ENCODE results near the gene LRG1. TPM values are rescaled to one million over a fixed set of nuclear protein-coding genes. Genes with fewer than 3 reads are reported as not detected.

LRG1 gene
- total and polyA plus RNA-seq, 9 of the 15 experiments (the other 6 are each of a cell fraction or from before 2014, with no cell fraction given) = 1.5 to 11.9 (median 8.7) TPM

DNA sequence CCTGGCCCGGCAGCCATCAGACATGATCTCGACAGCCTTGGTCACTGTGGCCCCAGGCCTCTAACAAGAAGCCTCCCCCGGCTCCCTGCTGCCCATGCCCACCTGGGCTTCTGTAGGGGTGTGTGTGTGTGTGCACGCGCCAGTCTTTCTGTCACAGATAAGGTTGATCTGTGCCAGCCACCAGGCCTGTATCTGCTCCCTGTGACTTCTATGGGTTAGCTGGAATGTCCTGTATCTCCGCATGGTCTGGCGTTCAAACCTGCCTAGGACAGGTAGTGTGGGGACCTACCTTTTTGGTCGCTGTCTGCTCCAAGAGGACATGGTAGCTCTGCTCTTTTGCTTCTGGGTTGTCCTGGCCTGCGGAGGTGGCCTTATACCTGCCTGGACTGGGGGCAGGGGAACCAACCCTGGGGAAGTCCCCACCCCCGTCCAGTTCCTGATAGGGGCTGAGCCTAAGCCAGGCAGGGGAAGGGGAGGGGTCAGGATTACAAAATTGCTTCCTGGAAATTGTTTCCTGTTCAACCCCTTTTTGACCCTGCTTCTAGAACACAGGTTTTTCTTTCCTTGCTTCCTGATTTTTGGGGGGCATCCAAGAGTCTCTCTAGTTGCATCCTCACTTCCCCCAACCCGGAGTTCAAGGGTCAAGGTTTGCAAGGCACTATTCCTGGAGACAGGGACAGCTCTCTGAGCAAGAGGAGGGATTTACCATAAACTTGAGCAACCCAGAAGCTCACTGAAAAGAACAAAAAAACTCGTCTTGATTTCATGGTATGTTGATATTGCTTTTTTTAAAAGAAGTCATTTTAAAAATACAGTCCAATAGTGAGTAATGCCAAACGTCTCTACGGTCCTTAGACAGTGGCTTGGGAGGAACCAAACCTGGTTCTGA is at the start of gene LRG1 (continued):
- TF ChIP-seq, protein P1, sequence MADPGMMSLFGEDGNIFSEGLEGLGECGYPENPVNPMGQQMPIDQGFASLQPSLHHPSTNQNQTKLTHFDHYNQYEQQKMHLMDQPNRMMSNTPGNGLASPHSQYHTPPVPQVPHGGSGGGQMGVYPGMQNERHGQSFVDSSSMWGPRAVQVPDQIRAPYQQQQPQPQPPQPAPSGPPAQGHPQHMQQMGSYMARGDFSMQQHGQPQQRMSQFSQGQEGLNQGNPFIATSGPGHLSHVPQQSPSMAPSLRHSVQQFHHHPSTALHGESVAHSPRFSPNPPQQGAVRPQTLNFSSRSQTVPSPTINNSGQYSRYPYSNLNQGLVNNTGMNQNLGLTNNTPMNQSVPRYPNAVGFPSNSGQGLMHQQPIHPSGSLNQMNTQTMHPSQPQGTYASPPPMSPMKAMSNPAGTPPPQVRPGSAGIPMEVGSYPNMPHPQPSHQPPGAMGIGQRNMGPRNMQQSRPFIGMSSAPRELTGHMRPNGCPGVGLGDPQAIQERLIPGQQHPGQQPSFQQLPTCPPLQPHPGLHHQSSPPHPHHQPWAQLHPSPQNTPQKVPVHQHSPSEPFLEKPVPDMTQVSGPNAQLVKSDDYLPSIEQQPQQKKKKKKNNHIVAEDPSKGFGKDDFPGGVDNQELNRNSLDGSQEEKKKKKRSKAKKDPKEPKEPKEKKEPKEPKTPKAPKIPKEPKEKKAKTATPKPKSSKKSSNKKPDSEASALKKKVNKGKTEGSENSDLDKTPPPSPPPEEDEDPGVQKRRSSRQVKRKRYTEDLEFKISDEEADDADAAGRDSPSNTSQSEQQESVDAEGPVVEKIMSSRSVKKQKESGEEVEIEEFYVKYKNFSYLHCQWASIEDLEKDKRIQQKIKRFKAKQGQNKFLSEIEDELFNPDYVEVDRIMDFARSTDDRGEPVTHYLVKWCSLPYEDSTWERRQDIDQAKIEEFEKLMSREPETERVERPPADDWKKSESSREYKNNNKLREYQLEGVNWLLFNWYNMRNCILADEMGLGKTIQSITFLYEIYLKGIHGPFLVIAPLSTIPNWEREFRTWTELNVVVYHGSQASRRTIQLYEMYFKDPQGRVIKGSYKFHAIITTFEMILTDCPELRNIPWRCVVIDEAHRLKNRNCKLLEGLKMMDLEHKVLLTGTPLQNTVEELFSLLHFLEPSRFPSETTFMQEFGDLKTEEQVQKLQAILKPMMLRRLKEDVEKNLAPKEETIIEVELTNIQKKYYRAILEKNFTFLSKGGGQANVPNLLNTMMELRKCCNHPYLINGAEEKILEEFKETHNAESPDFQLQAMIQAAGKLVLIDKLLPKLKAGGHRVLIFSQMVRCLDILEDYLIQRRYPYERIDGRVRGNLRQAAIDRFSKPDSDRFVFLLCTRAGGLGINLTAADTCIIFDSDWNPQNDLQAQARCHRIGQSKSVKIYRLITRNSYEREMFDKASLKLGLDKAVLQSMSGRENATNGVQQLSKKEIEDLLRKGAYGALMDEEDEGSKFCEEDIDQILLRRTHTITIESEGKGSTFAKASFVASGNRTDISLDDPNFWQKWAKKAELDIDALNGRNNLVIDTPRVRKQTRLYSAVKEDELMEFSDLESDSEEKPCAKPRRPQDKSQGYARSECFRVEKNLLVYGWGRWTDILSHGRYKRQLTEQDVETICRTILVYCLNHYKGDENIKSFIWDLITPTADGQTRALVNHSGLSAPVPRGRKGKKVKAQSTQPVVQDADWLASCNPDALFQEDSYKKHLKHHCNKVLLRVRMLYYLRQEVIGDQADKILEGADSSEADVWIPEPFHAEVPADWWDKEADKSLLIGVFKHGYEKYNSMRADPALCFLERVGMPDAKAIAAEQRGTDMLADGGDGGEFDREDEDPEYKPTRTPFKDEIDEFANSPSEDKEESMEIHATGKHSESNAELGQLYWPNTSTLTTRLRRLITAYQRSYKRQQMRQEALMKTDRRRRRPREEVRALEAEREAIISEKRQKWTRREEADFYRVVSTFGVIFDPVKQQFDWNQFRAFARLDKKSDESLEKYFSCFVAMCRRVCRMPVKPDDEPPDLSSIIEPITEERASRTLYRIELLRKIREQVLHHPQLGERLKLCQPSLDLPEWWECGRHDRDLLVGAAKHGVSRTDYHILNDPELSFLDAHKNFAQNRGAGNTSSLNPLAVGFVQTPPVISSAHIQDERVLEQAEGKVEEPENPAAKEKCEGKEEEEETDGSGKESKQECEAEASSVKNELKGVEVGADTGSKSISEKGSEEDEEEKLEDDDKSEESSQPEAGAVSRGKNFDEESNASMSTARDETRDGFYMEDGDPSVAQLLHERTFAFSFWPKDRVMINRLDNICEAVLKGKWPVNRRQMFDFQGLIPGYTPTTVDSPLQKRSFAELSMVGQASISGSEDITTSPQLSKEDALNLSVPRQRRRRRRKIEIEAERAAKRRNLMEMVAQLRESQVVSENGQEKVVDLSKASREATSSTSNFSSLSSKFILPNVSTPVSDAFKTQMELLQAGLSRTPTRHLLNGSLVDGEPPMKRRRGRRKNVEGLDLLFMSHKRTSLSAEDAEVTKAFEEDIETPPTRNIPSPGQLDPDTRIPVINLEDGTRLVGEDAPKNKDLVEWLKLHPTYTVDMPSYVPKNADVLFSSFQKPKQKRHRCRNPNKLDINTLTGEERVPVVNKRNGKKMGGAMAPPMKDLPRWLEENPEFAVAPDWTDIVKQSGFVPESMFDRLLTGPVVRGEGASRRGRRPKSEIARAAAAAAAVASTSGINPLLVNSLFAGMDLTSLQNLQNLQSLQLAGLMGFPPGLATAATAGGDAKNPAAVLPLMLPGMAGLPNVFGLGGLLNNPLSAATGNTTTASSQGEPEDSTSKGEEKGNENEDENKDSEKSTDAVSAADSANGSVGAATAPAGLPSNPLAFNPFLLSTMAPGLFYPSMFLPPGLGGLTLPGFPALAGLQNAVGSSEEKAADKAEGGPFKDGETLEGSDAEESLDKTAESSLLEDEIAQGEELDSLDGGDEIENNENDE (IDR thresholded peaks at IDR 0.05; ENCODE audit: low read depth, low read length) = no peak
- TF ChIP-seq PHF20 (IDR thresholded peaks at IDR 0.05; ENCODE audit: partially characterized antibody) (peak; percentile 36), ZNF274 (IDR thresholded peaks at IDR 0.05; ENCODE audit: borderline replicate concordance, low read depth, low read length) (no peak), ZNF146 (CRISPR knock-in tag; IDR thresholded peaks at IDR 0.05; ENCODE audit: unreplicated experiment) (no peak), ZEB2 (IDR thresholded peaks at IDR 0.05) (peak; percentile 68; the same call in 1 of the 2 replicates), HDGF (IDR thresholded peaks at IDR 0.05) (0 out of 2 replicates have a peak, but pooled peaks have one; percentile 70), TBL1XR1 (IDR thresholded peaks at IDR 0.05; ENCODE audit: low read length in 2 of 2) (peak in 1 of 2 experiments; percentile 50; a peak in 3 of 4 replicates), ATF7 (IDR thresholded peaks at IDR 0.05) (peak; percentile 40; the same call in 1 of the 2 replicates), ZNF644 (tag; IDR thresholded peaks at IDR 0.05; ENCODE audit: low read depth) (0 out of 2 replicates have a peak, but pooled peaks have one; percentile 45), DACH1 (IDR thresholded peaks at IDR 0.05; ENCODE audit: partially characterized antibody) (no peak), NCOA4 (IDR thresholded peaks at IDR 0.05; ENCODE audit: partially characterized antibody) (no peak), ETS2 (tag; IDR thresholded peaks at IDR 0.05; ENCODE audit: borderline replicate concordance, poor library complexity, severe bottlenecking) (no peak)
- TF ChIP-seq, protein P2, sequence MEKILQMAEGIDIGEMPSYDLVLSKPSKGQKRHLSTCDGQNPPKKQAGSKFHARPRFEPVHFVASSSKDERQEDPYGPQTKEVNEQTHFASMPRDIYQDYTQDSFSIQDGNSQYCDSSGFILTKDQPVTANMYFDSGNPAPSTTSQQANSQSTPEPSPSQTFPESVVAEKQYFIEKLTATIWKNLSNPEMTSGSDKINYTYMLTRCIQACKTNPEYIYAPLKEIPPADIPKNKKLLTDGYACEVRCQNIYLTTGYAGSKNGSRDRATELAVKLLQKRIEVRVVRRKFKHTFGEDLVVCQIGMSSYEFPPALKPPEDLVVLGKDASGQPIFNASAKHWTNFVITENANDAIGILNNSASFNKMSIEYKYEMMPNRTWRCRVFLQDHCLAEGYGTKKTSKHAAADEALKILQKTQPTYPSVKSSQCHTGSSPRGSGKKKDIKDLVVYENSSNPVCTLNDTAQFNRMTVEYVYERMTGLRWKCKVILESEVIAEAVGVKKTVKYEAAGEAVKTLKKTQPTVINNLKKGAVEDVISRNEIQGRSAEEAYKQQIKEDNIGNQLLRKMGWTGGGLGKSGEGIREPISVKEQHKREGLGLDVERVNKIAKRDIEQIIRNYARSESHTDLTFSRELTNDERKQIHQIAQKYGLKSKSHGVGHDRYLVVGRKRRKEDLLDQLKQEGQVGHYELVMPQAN (IDR thresholded peaks at IDR 0.05; ENCODE audit: borderline replicate concordance) = peak; percentile 71; the same call in 1 of the 2 replicates
